SIG-M5 treated with dmso at 0.1 percent for 504 hours (cell line): Measurements from ENCODE around the gene NAIF1.
"Not testable (repeated sequence)": the region's sequence is repeated elsewhere in the genome, so short reads cannot be mapped to it uniquely, and the experiment has no call there.

Experiments
- DNase-seq: peaks from one replicate; lab custom pipeline; 2025; ENCODE audit not compliant: unreplicated experiment; lab: John Stamatoyannopoulos, UW

NAIF1 gene

GRCh38 chr9:128088253-128088945 is 21.3 kb upstream of the NAIF1 start:
- no peak for DNase-seq

GRCh38 chr9:128087262-128087661 is 20.1 kb upstream of the NAIF1 start:
- DNase-seq: no peak

- no peak for DNase-seq
Observed at GRCh38 chr9:128085943-128086342, 18.8 kb upstream of the NAIF1 start.

- no peak for DNase-seq
Observed at GRCh38 chr9:128084746-128085145, 17.6 kb upstream of the NAIF1 start.

GRCh38 chr9:128082151-128082550 is 15.0 kb upstream of the NAIF1 start:
- DNase-seq: no peak

GRCh38 chr9:128081056-128081455 is 13.9 kb upstream of the NAIF1 start:
- no peak for DNase-seq

- no peak for DNase-seq
Observed at GRCh38 chr9:128080206-128080605, 13.1 kb upstream of the NAIF1 start.

GRCh38 chr9:128078504-128079434 is 11.6 kb upstream of the NAIF1 start:
- peak; percentile 39 for DNase-seq

GRCh38 chr9:128077847-128078503 is 10.9 kb upstream of the NAIF1 start:
- no peak for DNase-seq

- no peak for DNase-seq
Observed at GRCh38 chr9:128073253-128073886, 6.2 kb upstream of the NAIF1 start.

GRCh38 chr9:128072144-128073021 is 5.3 kb upstream of the NAIF1 start:
- peak; percentile 91 for DNase-seq

- DNase-seq: not testable (repeated sequence)
Observed at GRCh38 chr9:128071475-128071874, 4.4 kb upstream of the NAIF1 start.

GRCh38 chr9:128070874-128071273 is 3.8 kb upstream of the NAIF1 start:
- no peak for DNase-seq

- DNase-seq: no peak
Observed at GRCh38 chr9:128068386-128069205, 1.5 kb upstream of the NAIF1 start.

GRCh38 chr9:128067645-128068385 is 695 bp upstream of the NAIF1 start, which contains the start of gene SLC25A25:
Gene SLC25A25, plus strand, starts transcription at chr9:128068232. Its CDS starts 88 bp downstream, at chr9:128068320.
- DNase-seq: peak; percentile 98

GRCh38 chr9:128065907-128066712 is 1.0 kb downstream of the NAIF1 start:
- no peak for DNase-seq
